HuH-7 (cell line): ENCODE results near the gene CLEC17A.

Experiments
- DNase-seq: peaks from one replicate; pipeline ENCODE4 v3.0.0; 2011; ENCODE audit warnings: low spot score

Gene CLEC17A

GRCh38 chr19:14654786-14655560 lies 72.1 kb downstream of the CLEC17A start:
- no peak for DNase-seq

- DNase-seq = no peak
Measured at GRCh38 chr19:14655726-14656125, 72.8 kb downstream of the CLEC17A start.

GRCh38 chr19:14659874-14660489 lies 77.1 kb downstream of the CLEC17A start:
- no peak for DNase-seq

GRCh38 chr19:14661372-14661924 lies 78.6 kb downstream of the CLEC17A start:
- DNase-seq = no peak
